ENCODE measurements around the gene ARID2.

DNA sequence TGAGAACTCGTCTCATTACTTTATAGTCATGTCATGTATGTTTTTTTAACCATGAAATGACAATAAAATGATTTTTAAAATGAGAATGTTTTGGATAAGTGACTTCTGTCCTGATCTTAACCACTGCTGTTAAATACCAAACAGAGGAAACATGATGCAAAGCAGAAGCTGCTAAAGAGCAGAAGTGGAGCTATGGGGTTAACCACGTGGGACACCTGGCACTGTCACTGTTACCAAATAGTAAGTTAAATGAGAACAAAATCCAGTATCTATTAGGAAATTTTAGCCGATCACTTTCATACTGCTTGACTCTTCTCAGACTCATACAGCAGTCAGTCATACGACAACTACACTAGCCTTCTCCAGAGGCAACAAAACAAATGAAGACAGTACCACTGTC, 178.4 kb downstream of the ARID2 start:
- TF ChIP-seq, protein P1, sequence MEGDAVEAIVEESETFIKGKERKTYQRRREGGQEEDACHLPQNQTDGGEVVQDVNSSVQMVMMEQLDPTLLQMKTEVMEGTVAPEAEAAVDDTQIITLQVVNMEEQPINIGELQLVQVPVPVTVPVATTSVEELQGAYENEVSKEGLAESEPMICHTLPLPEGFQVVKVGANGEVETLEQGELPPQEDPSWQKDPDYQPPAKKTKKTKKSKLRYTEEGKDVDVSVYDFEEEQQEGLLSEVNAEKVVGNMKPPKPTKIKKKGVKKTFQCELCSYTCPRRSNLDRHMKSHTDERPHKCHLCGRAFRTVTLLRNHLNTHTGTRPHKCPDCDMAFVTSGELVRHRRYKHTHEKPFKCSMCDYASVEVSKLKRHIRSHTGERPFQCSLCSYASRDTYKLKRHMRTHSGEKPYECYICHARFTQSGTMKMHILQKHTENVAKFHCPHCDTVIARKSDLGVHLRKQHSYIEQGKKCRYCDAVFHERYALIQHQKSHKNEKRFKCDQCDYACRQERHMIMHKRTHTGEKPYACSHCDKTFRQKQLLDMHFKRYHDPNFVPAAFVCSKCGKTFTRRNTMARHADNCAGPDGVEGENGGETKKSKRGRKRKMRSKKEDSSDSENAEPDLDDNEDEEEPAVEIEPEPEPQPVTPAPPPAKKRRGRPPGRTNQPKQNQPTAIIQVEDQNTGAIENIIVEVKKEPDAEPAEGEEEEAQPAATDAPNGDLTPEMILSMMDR (conservative IDR thresholded peaks at IDR 0.05 in 1 of 2, IDR thresholded peaks at IDR 0.05 in 1 of 2; ENCODE audit: extremely low read depth in 1 of 2, insufficient read depth in 1 of 2, low read depth in 1 of 2, low read length in 2 of 2), result no peak
- TF ChIP-seq EZH2 (IDR thresholded peaks at IDR 0.05; ENCODE audit: borderline replicate concordance, low read length), result no peak

Data from mammary epithelial cell (primary cell).